ENCODE results near the gene TGFA. TPM values are rescaled to one million over a fixed set of nuclear protein-coding genes. Genes with fewer than 3 reads are reported as not detected.
A peak's percentile ranks its signal among the peaks of the same experiment; 100 is the strongest.

TGFA gene
- total and polyA plus RNA-seq, 2 donors from 2014 or later, result 8.3 to 30.8 TPM

GRCh38 chr2:70461414-70461813 is 92.2 kb downstream of the TGFA start:
- Histone ChIP-seq H3K27me3 (ENCODE audit: control insufficient read depth, insufficient read depth, low read length) (no peaks in the 10 kb centered on the region), H3K9me3 (ENCODE audit: control insufficient read depth in 2 of 3, insufficient read depth in 1 of 3, low read length in 3 of 3) (no peaks in the 10 kb centered on the region), H3K27ac (ENCODE audit: low read depth in 2 of 2, low read length in 2 of 2) (no peak overlapping the region), H3K4me3 (ENCODE audit: low read length in 3 of 3) (no peak overlapping the region), H3K4me1 (ENCODE audit: control insufficient read depth in 2 of 3, insufficient read depth in 2 of 3, low read depth in 1 of 3, low read length in 3 of 3) (peaks cover 0 to 4% (median 0%) of the 10 kb centered on the region in 3 donors), H3K36me3 (ENCODE audit: control insufficient read depth in 2 of 3, insufficient read depth in 3 of 3, low read length in 3 of 3) (no peaks in the 10 kb centered on the region), H3K9ac (ENCODE audit: low read length in 3 of 3) (no peak overlapping the region)
- peak in 2 of 5 donors; percentile 10 to 29 for DNase-seq
- TF ChIP-seq, protein P1, sequence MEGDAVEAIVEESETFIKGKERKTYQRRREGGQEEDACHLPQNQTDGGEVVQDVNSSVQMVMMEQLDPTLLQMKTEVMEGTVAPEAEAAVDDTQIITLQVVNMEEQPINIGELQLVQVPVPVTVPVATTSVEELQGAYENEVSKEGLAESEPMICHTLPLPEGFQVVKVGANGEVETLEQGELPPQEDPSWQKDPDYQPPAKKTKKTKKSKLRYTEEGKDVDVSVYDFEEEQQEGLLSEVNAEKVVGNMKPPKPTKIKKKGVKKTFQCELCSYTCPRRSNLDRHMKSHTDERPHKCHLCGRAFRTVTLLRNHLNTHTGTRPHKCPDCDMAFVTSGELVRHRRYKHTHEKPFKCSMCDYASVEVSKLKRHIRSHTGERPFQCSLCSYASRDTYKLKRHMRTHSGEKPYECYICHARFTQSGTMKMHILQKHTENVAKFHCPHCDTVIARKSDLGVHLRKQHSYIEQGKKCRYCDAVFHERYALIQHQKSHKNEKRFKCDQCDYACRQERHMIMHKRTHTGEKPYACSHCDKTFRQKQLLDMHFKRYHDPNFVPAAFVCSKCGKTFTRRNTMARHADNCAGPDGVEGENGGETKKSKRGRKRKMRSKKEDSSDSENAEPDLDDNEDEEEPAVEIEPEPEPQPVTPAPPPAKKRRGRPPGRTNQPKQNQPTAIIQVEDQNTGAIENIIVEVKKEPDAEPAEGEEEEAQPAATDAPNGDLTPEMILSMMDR (IDR thresholded peaks at IDR 0.05; ENCODE audit: borderline replicate concordance, extremely low read depth, insufficient read depth), result no peak
- FAIRE-seq, result no peak
- intact Hi-C loops (cut with DNase I), result no loop called here

DNA sequence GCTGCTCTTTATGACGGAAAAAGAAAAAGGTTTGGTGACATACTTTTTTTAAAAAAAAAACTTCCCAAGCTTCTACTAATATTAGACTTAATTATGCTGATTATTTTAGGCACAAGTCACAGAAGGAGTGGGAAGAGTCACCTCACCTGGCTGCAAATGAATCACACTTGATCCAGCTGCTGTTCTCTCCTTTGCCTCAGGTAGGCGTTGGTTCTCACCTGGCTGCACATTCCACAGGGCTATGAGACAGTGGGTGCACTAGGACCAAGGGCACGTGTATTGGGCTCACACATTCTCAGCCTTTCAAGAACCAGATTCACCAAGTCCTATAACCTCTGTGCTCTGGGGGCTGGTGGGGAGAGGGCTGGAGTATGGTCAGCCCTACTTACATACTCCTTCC is 93.3 kb downstream of the TGFA start:
- intact Hi-C loops (cut with DNase I), result no loop called here
- H3K9ac ChIP-seq (ENCODE audit: low read length in 3 of 3), result no peak overlapping the region
- H3K27me3 ChIP-seq (ENCODE audit: control insufficient read depth, insufficient read depth, low read length), result no peaks in the 10 kb centered on the region
- FAIRE-seq, result no peak
- TF ChIP-seq, protein P1 (IDR thresholded peaks at IDR 0.05; ENCODE audit: borderline replicate concordance, extremely low read depth, insufficient read depth), result no peak
- no peak overlapping the region for H3K4me3 ChIP-seq (ENCODE audit: low read length in 3 of 3)
- H3K27ac ChIP-seq (ENCODE audit: low read depth in 2 of 2, low read length in 2 of 2), result no peak overlapping the region
- H3K4me1 ChIP-seq (ENCODE audit: control insufficient read depth in 2 of 3, insufficient read depth in 2 of 3, low read depth in 1 of 3, low read length in 3 of 3), result peaks cover 0 to 4% (median 0%) of the 10 kb centered on the region in 3 donors
- no peaks in the 10 kb centered on the region for H3K9me3 ChIP-seq (ENCODE audit: control insufficient read depth in 2 of 3, insufficient read depth in 1 of 3, low read length in 3 of 3)
- DNase-seq, result no peak
- H3K36me3 ChIP-seq (ENCODE audit: control insufficient read depth in 2 of 3, insufficient read depth in 3 of 3, low read length in 3 of 3), result peaks cover 0 to 7% (median 5%) of the 10 kb centered on the region in 3 donors

DNA sequence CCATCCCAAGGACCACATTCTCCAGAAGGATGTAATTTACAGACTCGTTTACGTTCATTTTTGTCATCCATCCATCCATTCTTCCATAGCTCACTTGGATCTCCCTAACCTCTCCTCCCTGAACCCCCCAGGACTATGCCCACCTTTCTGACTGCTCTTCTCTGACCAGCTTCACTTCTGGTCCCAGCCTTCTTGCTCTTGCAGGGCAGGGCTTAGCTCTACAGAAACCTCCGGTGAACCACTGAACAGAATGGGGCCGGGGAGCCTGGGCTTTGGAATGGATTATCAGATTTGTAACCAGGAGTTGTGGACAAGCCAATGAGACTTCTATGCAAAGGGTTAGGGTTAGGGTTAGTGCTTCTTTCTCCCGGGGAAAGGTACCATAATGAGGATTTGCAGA is 95.0 kb downstream of the TGFA start:
- Histone ChIP-seq H3K36me3 (ENCODE audit: control insufficient read depth in 2 of 3, insufficient read depth in 3 of 3, low read length in 3 of 3) (peaks cover 0 to 8% (median 7%) of the 10 kb centered on the region in 3 donors), H3K27ac (ENCODE audit: low read depth in 2 of 2, low read length in 2 of 2) (no peak overlapping the region), H3K27me3 (ENCODE audit: control insufficient read depth, insufficient read depth, low read length) (no peaks in the 10 kb centered on the region), H3K4me3 (ENCODE audit: low read length in 3 of 3) (no peak overlapping the region), H3K4me1 (ENCODE audit: control insufficient read depth in 2 of 3, insufficient read depth in 2 of 3, low read depth in 1 of 3, low read length in 3 of 3) (no peaks in the 10 kb centered on the region), H3K9ac (ENCODE audit: low read length in 3 of 3) (no peak overlapping the region), H3K9me3 (ENCODE audit: control insufficient read depth in 2 of 3, insufficient read depth in 1 of 3, low read length in 3 of 3) (no peaks in the 10 kb centered on the region)
- TF ChIP-seq, protein P1 (IDR thresholded peaks at IDR 0.05; ENCODE audit: borderline replicate concordance, extremely low read depth, insufficient read depth), result no peak
- FAIRE-seq, result no peak
- no peak for DNase-seq
- intact Hi-C loops (cut with DNase I), result no loop called here

All from kidney (tissue), 14 donors.